Right lobe of liver (tissue), 4 donors: ENCODE results near the gene MGA.

Experiments used
- CTCF ChIP-seq, 4 donors: fragments of 200-600 bp in 3 of 4; fragments of 450-650 bp in 1 of 4; IDR thresholded peaks; one replicate each; pipeline versions ENCODE4 v1.5.1 to v1.8.0; 2016 to 2022; ENCODE audit warnings: antibody characterized with exemption in 4 of 4, mild to moderate bottlenecking in 2 of 4
- POLR2A ChIP-seq: fragments of 450-650 bp; IDR thresholded peaks from one replicate; pipeline ENCODE4 v1.6.1; 2017; ENCODE audit warnings: antibody characterized with exemption, mild to moderate bottlenecking
- donor health status: DM: no; HTN: no; CAD: no.
- donor health status: DM: no; HTN: no; CAD: no.
- donor health status: DM: no; HTN: yes; CAD: no.

- no peak for TF ChIP-seq POLR2A
- no peak for TF ChIP-seq CTCF (IDR thresholded peaks at IDR 0.05)
Measured at GRCh38 chr15:41693757-41694156, 33.6 kb downstream of the MGA start.
